ENCODE data around the gene CRYGD.
A peak's percentile ranks its signal among the peaks of the same experiment; 100 is the strongest.
"Not testable (repeated sequence)": the region's sequence is repeated elsewhere in the genome, so short reads cannot be mapped to it uniquely, and the experiment has no call there.

The CRYGD gene
- total RNA-seq, result 0 reads per million in 9 experiments

DNA sequence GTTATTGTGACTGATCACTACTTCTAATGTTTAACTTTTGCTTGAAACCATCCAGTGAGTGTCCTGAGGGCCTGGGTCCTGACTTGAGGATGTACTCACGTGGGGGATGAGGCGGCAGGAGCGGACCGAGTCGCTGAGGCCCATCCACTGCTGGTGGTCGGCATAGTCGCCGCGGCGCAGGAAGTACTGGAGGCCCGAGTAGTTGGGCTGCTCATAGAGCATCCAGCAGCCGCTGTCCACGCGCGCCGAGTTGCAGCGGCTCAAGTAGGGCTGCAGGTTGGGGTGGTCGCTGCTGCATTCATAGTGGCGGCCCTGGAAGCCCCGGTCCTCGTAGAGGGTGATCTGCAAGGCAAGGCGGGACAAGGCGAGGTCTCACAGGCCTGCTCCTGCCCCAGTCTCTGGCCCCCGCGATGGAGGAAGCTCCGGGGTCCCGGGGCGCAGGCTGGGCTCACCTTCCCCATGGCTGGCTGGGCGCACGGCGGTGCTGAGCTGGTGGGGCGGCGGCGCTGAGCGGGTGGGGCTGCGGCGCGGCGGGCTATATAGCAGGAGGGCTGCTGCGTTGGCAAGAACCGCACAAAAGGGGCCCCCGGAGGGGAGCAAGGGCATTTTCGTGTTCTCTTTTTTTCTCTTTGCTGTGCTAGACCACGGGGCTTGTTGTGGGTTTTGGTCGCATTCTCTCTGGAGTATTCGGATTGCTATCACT, at the start of gene CRYGD:
CRYGD (minus strand) TSS at position 512 of the 703 bp plus-strand sequence; CDS start at position 461, 51 bp downstream.
- DNase-seq; ATAC-seq (replicated peaks); H3K9me3 Mint-ChIP-seq; H3K36me3 Mint-ChIP-seq (ENCODE audit: insufficient read depth); H3K4me1 Mint-ChIP-seq (ENCODE audit: low read depth in 2 of 2); H3K27ac Mint-ChIP-seq: not testable (repeated sequence)
- peaks cover 35 to 51% of the 10 kb centered on the region in 2 donors for H3K27me3 Mint-ChIP-seq
- H3K4me3 Mint-ChIP-seq, result peak within 1 kb of the TSS in 1 of 2 donors; percentile 19

DNA sequence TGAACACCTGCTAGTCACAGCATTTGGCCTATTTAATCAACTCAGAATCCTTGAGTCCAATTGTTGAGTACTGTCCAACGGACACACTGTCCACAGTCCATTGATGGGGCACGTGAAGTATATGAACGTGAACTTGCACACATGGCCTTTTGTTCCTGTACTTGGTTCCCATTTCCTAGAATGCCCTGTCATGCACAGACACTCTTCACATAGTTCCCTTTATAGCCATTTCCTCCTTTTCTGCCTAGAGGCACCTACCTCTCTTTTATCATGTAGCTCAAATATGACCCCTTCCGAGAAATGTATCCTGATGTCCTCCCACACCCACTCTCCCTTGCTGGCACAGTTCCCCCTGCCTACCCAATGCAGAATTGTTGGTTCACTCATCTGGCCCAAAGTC, 47.8 kb upstream of the CRYGD start:
- Mint-ChIP-seq H3K4me1 (ENCODE audit: low read depth in 2 of 2) (peaks cover 0 to 4% of the 10 kb centered on the region in 2 donors), H3K36me3 (ENCODE audit: insufficient read depth) (no peaks in the 10 kb centered on the region), H3K27me3 (peaks cover 20 to 35% of the 10 kb centered on the region in 2 donors), H3K4me3 (no peak overlapping the region), H3K27ac (no peak overlapping the region), H3K9me3 (no peaks in the 10 kb centered on the region)
- DNase-seq (no peak), ATAC-seq (replicated peaks) (no peak)

DNA sequence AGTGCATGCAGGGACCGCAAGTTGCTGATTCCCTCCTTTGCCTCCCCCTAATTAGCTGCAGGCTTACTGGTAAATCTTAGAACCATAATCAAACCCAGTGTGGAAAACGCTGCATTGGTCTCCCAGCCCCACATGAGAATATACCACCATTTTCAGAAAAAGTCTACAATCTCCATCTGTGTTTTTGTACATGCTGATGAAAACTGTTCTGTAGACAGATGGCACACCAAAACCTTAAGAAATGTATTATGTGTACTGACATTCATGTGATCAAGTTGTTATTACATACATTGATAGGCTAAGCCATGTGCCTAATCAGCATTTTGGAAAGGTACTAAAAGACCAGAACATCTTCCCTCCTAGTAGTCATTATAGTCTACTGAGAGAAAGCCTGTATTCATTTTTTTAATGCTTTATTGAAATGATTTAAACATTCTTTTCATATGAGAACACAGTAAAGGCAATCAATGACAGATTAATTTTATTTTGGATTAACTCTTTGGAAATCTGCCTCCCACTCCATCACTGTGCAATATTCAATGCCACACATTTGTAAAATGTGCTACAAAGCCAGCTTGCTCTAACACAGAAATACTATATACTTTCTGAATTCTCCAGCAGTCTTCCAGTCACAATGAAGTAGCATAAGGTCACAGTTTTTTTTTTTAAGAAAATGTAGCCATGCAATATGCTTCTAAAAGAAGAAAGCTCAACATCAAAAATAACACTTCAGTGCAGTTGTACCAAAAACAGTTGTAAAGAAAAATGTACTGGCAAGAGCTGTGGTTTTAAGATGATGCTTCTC, 40.8 kb upstream of the CRYGD start:
- Mint-ChIP-seq H3K27me3 (peaks cover 13 to 27% of the 10 kb centered on the region in 2 donors), H3K27ac (no peak overlapping the region), H3K36me3 (ENCODE audit: insufficient read depth) (no peaks in the 10 kb centered on the region), H3K9me3 (no peaks in the 10 kb centered on the region), H3K4me3 (no peak overlapping the region), H3K4me1 (ENCODE audit: low read depth in 2 of 2) (no peaks in the 10 kb centered on the region)
- ATAC-seq (replicated peaks) (no peak), DNase-seq (no peak)

DNA sequence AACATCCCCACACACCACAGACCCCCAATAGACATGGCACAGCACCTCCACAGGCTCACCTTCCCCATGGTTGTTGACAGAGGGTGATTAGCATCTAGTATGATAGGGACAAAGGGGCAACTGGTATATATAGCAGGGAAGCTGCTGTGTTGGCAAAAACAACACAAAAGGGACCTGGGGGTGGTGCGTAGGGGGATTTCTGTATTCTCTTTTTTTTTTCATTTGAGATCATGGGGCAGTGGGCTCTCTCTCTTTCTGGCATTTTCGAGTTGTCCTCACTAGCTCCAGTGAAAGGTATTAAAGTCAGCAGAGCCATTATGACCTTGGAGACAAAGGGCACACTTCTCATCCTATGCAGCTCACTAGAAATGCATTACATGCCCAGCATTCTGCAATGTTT, 39.2 kb upstream of the CRYGD start, which contains the start of gene CRYGA:
CRYGA (minus strand) TSS at position 101 of the 400 bp plus-strand sequence; CDS start at position 68, 33 bp downstream.
- H3K36me3 Mint-ChIP-seq (ENCODE audit: insufficient read depth), result no peaks in the 10 kb centered on the region
- no peak within 1 kb of the TSS for H3K27ac Mint-ChIP-seq
- ATAC-seq (replicated peaks) (no peak), DNase-seq (no peak)
- H3K27me3 Mint-ChIP-seq, result peaks cover 8 to 22% of the 10 kb centered on the region in 2 donors
- no peak within 1 kb of the TSS for H3K4me3 Mint-ChIP-seq
- no peaks in the 10 kb centered on the region for H3K4me1 Mint-ChIP-seq (ENCODE audit: low read depth in 2 of 2)
- no peaks in the 10 kb centered on the region for H3K9me3 Mint-ChIP-seq

DNA sequence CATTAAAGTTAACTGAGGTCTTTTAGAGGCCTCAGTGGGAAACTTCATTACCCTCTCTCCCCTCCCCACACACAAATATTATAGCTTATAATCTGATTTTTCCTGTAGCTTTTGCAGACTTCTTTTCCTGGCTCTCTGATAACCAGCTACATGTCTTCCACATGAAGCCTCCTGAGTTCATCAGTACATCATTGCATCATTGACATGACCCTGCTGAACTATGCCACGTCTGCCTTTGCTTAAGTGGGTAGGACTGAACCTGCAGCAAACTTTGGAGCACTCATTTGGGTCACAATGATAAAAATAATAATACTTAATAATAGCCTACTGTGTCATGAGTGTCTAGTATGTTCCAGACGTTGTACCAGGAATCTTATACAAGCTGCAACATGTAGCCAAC, 32.1 kb upstream of the CRYGD start:
- no peaks in the 10 kb centered on the region for H3K27me3 Mint-ChIP-seq
- no peak overlapping the region for H3K27ac Mint-ChIP-seq
- no peaks in the 10 kb centered on the region for H3K9me3 Mint-ChIP-seq
- H3K4me3 Mint-ChIP-seq, result no peak overlapping the region
- ATAC-seq (replicated peaks) (no peak), DNase-seq (no peak)
- H3K4me1 Mint-ChIP-seq (ENCODE audit: low read depth in 2 of 2), result no peaks in the 10 kb centered on the region
- peaks cover 3% of the 10 kb centered on the region for H3K36me3 Mint-ChIP-seq (ENCODE audit: insufficient read depth)

DNA sequence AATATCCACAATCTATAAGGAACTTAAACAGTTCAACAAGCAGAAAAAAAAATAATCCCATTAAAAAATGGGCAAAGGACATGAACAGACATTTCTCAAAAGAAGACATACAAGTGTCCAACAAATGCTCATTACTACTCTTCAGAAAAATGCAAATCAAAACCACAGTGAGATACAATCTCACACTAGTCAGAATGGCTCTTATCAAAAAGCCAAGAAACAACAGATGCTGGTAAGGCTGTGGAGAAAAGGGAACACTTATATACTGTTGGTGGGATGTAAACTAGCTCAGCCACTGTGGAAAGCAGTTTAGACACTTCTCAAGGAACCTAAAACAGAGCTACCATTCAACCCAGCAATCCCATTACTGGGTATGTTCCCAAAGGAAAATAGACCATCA, 28.8 kb upstream of the CRYGD start:
- DNase-seq (no peak), ATAC-seq (replicated peaks) (no peak)
- Mint-ChIP-seq H3K27ac (no peak overlapping the region), H3K4me1 (ENCODE audit: low read depth in 2 of 2) (no peaks in the 10 kb centered on the region), H3K36me3 (ENCODE audit: insufficient read depth) (peaks cover 3% of the 10 kb centered on the region), H3K27me3 (peaks cover 0 to 5% of the 10 kb centered on the region in 2 donors), H3K9me3 (no peaks in the 10 kb centered on the region), H3K4me3 (no peak overlapping the region)

DNA sequence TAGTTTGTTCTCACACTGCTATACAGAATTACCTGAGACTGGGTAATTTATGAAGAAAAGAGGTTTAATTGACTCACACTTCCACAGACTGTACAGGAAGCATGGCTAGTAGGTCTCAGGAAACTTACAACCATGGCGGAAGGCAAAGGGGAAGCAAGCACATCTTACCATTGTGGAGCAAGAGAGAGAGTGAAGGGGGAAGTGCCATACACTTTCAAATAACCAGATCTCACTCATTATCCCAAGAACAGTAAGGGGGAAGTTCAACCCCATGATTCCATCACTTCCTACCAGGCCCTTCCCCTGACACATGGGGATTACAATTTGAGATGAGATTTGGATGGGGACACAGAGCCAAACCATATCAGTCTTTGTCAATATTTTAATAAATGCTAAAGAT, 26.6 kb upstream of the CRYGD start:
- H3K36me3 Mint-ChIP-seq (ENCODE audit: insufficient read depth), result peaks cover 3% of the 10 kb centered on the region
- H3K27me3 Mint-ChIP-seq, result peaks cover 10 to 26% of the 10 kb centered on the region in 2 donors
- ATAC-seq (replicated peaks), result no peak
- no peak for DNase-seq
- no peak overlapping the region for H3K27ac Mint-ChIP-seq
- H3K4me3 Mint-ChIP-seq, result no peak overlapping the region
- H3K9me3 Mint-ChIP-seq, result no peaks in the 10 kb centered on the region
- no peaks in the 10 kb centered on the region for H3K4me1 Mint-ChIP-seq (ENCODE audit: low read depth in 2 of 2)

DNA sequence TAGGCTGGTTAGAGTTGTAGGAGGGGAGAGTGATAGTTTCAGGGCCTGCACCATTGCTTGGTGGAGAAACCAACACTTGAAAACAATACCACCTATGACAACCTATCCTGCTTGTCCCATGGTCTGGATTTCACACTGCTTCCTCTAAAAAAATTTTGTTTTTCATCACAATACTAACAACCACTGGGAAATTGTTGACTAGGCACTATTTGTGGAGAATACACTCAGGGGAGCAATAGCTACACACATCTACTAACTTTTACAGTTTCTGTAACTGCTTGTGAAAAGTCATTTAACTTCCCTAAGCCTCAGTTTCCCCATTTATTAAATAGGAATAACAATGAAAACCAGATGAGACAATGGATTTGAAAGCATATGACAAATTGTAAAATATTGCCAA, 25.8 kb upstream of the CRYGD start:
- DNase-seq (no peak), ATAC-seq (replicated peaks) (no peak)
- Mint-ChIP-seq H3K36me3 (ENCODE audit: insufficient read depth) (peaks cover 3% of the 10 kb centered on the region), H3K4me1 (ENCODE audit: low read depth in 2 of 2) (no peaks in the 10 kb centered on the region), H3K27me3 (peaks cover 10 to 29% of the 10 kb centered on the region in 2 donors), H3K27ac (no peak overlapping the region), H3K9me3 (no peaks in the 10 kb centered on the region), H3K4me3 (no peak overlapping the region)

DNA sequence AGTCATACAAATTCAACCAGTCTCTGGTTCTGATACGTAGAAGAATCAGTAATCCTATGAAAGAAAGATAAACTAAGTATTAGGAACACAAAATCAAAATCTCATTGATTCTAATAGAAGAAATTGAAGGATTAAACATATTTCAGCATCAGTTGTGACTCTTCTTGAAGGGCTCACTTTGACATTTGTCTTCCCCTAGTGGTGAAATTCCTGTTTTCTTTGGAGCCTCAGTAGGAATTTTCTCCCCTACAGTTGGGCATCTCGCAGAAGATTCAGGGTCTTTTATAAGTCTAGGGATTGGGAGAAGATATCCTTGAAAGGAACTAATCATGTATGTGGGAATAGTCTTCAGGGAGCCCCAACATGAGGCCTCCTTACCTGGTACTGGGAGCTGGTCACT, 24.5 kb upstream of the CRYGD start:
- no peak for DNase-seq
- Mint-ChIP-seq H3K4me3 (no peak overlapping the region), H3K4me1 (ENCODE audit: low read depth in 2 of 2) (no peaks in the 10 kb centered on the region), H3K9me3 (no peaks in the 10 kb centered on the region), H3K27ac (no peak overlapping the region), H3K36me3 (ENCODE audit: insufficient read depth) (no peaks in the 10 kb centered on the region), H3K27me3 (peaks cover 10 to 29% of the 10 kb centered on the region in 2 donors)
- no peak for ATAC-seq (replicated peaks)

DNA sequence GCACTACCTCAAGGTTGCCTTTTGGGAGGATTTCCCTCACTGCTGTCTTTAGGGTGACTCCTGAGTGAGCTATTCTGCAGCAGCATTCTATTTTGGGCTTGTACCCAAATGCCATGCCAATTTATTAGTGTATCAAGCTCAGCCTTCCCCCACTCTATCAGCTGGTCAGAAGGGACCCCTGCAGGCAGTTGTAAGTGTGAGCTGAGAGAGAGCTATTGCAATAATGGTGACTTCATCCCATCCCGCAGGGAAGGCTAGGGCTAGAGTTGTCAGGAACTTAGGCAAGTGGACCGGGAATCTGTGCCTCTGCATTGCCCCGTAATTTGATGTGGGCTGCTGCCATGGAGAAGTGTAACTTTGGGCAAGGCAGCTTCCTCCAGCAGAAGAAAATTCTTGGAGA, 23.4 kb upstream of the CRYGD start:
- no peak for DNase-seq
- no peak overlapping the region for H3K4me3 Mint-ChIP-seq

DNA sequence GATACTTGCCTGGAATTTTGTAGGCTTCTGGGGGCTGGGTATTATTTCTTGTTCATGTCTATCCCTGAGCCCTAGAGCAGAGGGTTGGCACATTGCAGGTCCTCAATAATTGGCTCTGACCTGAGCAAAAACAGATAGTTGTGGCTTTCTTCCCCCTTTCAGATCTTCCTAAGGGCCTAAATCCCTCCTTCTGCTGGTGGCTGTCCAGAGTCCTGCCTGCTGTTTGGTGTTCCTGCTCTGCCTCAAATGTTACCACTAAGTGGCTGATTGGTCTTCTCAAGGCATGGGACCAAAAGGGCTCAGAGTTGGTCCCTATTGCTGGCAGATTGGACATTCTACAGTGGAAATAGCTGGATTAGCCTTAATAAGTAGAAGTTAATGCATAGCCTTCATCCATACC, 22.7 kb upstream of the CRYGD start:
- no peak overlapping the region for H3K4me3 Mint-ChIP-seq
- no peaks in the 10 kb centered on the region for H3K4me1 Mint-ChIP-seq (ENCODE audit: low read depth in 2 of 2)
- ATAC-seq (replicated peaks), result no peak

More for the DNA sequence above, 23.4 kb upstream of the CRYGD start:
- ATAC-seq (replicated peaks), result no peak
- Mint-ChIP-seq H3K27me3 (peaks cover 10 to 29% of the 10 kb centered on the region in 2 donors), H3K9me3 (no peaks in the 10 kb centered on the region), H3K36me3 (ENCODE audit: insufficient read depth) (no peaks in the 10 kb centered on the region), H3K4me1 (ENCODE audit: low read depth in 2 of 2) (no peaks in the 10 kb centered on the region), H3K27ac (no peak overlapping the region)

DNA sequence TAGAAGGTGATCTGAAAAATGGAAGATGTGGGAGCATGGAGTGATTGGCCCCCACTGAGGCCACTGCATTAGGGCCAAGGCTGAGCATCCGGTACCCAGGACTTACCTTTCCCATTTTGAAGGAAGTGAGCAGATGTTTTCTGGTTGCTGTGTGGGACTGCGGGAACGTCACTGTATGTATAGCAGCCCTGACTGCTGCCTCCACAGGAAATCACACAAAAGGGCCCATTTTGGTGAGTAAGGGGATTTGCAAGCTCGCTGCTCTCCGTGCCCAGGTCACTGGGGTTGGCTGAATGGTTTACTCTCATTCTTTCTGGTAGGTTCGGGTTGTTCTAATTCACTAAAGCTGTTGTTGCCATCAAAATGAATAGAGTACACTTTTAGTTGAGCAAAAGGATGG, 21.7 kb upstream of the CRYGD start, which contains the start of gene CRYGB:
CRYGB (minus strand) TSS at position 153 of the 400 bp plus-strand sequence; CDS start at position 115, 38 bp downstream.
- Mint-ChIP-seq H3K4me3 (no peak within 1 kb of the TSS), H3K27ac (no peak within 1 kb of the TSS), H3K27me3 (peaks cover 10 to 29% of the 10 kb centered on the region in 2 donors), H3K4me1 (ENCODE audit: low read depth in 2 of 2) (no peaks in the 10 kb centered on the region), H3K9me3 (no peaks in the 10 kb centered on the region), H3K36me3 (ENCODE audit: insufficient read depth) (no peaks in the 10 kb centered on the region)
- no peak for DNase-seq
- ATAC-seq (replicated peaks), result no peak

More for the DNA sequence above, 22.7 kb upstream of the CRYGD start:
- Mint-ChIP-seq H3K27me3 (peaks cover 10 to 29% of the 10 kb centered on the region in 2 donors), H3K36me3 (ENCODE audit: insufficient read depth) (no peaks in the 10 kb centered on the region), H3K27ac (no peak overlapping the region), H3K9me3 (no peaks in the 10 kb centered on the region)
- no peak for DNase-seq

DNA sequence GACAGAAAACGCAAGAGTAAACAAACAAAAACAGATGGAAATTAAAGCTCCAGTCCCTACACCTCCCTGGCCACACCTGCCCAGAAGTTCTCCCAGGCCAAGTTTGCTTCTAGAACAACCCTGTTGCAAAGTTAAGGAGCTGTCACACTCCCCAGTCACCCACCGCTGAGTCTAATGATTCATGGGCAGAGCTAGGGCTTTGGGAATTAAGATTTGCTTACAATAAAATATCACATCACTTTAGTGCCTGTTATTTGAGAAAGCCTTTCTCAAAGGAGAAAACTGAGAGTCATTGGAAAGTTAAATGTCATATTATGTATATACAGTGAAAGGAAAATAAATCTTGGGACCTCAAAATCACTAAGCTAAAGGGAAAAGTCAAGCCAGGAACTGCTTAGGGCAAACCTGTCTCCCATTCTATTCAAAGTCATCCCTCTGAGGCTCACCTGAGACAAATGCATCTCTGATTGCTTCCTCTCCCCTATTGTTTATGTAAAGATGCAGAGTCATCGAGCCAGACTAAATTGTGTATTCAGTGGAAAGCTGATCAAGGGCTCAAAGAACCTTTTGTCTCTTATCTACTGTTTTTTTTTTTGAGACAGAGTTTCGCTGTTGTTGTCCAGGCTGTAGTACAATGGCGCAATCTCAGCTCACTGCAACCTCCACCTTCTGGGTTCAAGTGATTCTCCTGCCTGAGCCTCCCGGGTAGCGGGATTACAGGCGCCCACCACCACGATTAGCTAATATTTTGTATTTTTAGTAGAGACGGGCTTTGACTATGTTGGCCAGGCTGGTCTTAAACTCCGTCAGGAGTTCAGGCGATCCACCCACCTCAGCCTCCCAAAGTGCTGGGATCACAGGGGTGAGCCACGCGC, 18.8 kb upstream of the CRYGD start:
- ATAC-seq (replicated peaks), result no peak

More for the DNA sequence above, 18.8 kb upstream of the CRYGD start:
- Mint-ChIP-seq H3K4me3 (no peak overlapping the region), H3K4me1 (ENCODE audit: low read depth in 2 of 2) (no peaks in the 10 kb centered on the region), H3K27ac (no peak overlapping the region), H3K9me3 (no peaks in the 10 kb centered on the region), H3K36me3 (ENCODE audit: insufficient read depth) (no peaks in the 10 kb centered on the region), H3K27me3 (peaks cover 10 to 23% of the 10 kb centered on the region in 2 donors)
- DNase-seq, result no peak
